Measurements from ENCODE around the gene ZNF195.
"Not testable (repeated sequence)": the region's sequence is repeated elsewhere in the genome, so short reads cannot be mapped to it uniquely, and the experiment has no call there.

ZNF195 gene

GRCh38 chr11:3402181-3402860, 23.4 kb upstream of the ZNF195 start:
- DNase-seq, result not testable (repeated sequence)

GRCh38 chr11:3401052-3401451, 22.1 kb upstream of the ZNF195 start:
- DNase-seq, result not testable (repeated sequence)

- DNase-seq, result not testable (repeated sequence)
These were observed 19.6 kb upstream of the ZNF195 start for GRCh38 chr11:3398509-3398908.

- DNase-seq, result not testable (repeated sequence)
These were observed 19.2 kb upstream of the ZNF195 start for GRCh38 chr11:3398106-3398505.

- DNase-seq, result not testable (repeated sequence)
These were observed 18.3 kb upstream of the ZNF195 start for GRCh38 chr11:3397210-3397609.

- DNase-seq, result not testable (repeated sequence)
These were observed 16.5 kb upstream of the ZNF195 start for GRCh38 chr11:3395468-3395867.

GRCh38 chr11:3394956-3395355, 16.0 kb upstream of the ZNF195 start:
- not testable (repeated sequence) for DNase-seq

- DNase-seq, result not testable (repeated sequence)
These were observed 14.5 kb upstream of the ZNF195 start for GRCh38 chr11:3393450-3393849.

- DNase-seq, result no peak
These were observed 3.8 kb upstream of the ZNF195 start for GRCh38 chr11:3382613-3383285.

- no peak for DNase-seq
These were observed 2.8 kb upstream of the ZNF195 start for GRCh38 chr11:3381794-3382193.

- DNase-seq, result no peak
These were observed 2.0 kb upstream of the ZNF195 start for GRCh38 chr11:3380706-3381545.

- DNase-seq, result no peak
These were observed 3.4 kb downstream of the ZNF195 start for GRCh38 chr11:3375552-3375951.

GRCh38 chr11:3370311-3370870, 8.6 kb downstream of the ZNF195 start:
- no peak for DNase-seq

- DNase-seq, result no peak
These were observed 9.6 kb downstream of the ZNF195 start for GRCh38 chr11:3369366-3369765.

- no peak for DNase-seq
These were observed 10.7 kb downstream of the ZNF195 start for GRCh38 chr11:3368199-3368598.

GRCh38 chr11:3367221-3367620, 11.7 kb downstream of the ZNF195 start:
- no peak for DNase-seq

- no peak for DNase-seq
These were observed 19.7 kb downstream of the ZNF195 start for GRCh38 chr11:3359092-3359824.

- no peak for DNase-seq
These were observed 20.8 kb downstream of the ZNF195 start for GRCh38 chr11:3357994-3358676.

- no peak for DNase-seq
These were observed 21.6 kb downstream of the ZNF195 start for GRCh38 chr11:3357302-3357701.

GRCh38 chr11:3356858-3357257, 22.1 kb downstream of the ZNF195 start:
- no peak for DNase-seq

- no peak for DNase-seq
These were observed 25.9 kb downstream of the ZNF195 start for GRCh38 chr11:3353066-3353465.

GRCh38 chr11:3347127-3347526, 31.8 kb downstream of the ZNF195 start:
- DNase-seq, result no peak

Data from activated CD8-positive, alpha-beta memory T cell treated with anti-CD3 and anti-CD28 coated beads, Interleukin-2, amount 50 U/mL, for 48 hours (primary cell).